Fibroblast of skin of back (primary cell): Measurements from ENCODE around the gene RYR2.

ENCODE experiments used
- DNase-seq: peaks from one replicate; pipeline ENCODE4 v3.0.0-alpha.2; 2013

Gene RYR2

GRCh38 chr1:237681210-237681609 lies 639.2 kb downstream of the RYR2 start:
- DNase-seq: no peak

- DNase-seq: peak; percentile 1
Observed at GRCh38 chr1:237684236-237684635, 642.3 kb downstream of the RYR2 start.

GRCh38 chr1:237685551-237685950 lies 643.6 kb downstream of the RYR2 start:
- no peak for DNase-seq

GRCh38 chr1:237687804-237688203 lies 645.8 kb downstream of the RYR2 start:
- DNase-seq: no peak

GRCh38 chr1:237690656-237691055 lies 648.7 kb downstream of the RYR2 start:
- DNase-seq: no peak

- no peak for DNase-seq
Observed at GRCh38 chr1:237692255-237692654, 650.3 kb downstream of the RYR2 start.

GRCh38 chr1:237695878-237696277 lies 653.9 kb downstream of the RYR2 start:
- DNase-seq: no peak

- no peak for DNase-seq
Observed at GRCh38 chr1:237700181-237700580, 658.2 kb downstream of the RYR2 start.

- no peak for DNase-seq
Observed at GRCh38 chr1:237701534-237701933, 659.5 kb downstream of the RYR2 start.

GRCh38 chr1:237702161-237702560 lies 660.2 kb downstream of the RYR2 start:
- no peak for DNase-seq

- no peak for DNase-seq
Observed at GRCh38 chr1:237705462-237705861, 663.5 kb downstream of the RYR2 start.

GRCh38 chr1:237709355-237709754 lies 667.4 kb downstream of the RYR2 start:
- no peak for DNase-seq

GRCh38 chr1:237711281-237711680 lies 669.3 kb downstream of the RYR2 start:
- no peak for DNase-seq

GRCh38 chr1:237712082-237712481 lies 670.1 kb downstream of the RYR2 start:
- DNase-seq: no peak

- no peak for DNase-seq
Observed at GRCh38 chr1:237712586-237713157, 670.7 kb downstream of the RYR2 start.

GRCh38 chr1:237713916-237714315 lies 671.9 kb downstream of the RYR2 start:
- DNase-seq: no peak

GRCh38 chr1:237717106-237717505 lies 675.1 kb downstream of the RYR2 start:
- DNase-seq: no peak

GRCh38 chr1:237730826-237731350 lies 688.9 kb downstream of the RYR2 start:
- no peak for DNase-seq

GRCh38 chr1:237732657-237733056 lies 690.7 kb downstream of the RYR2 start:
- no peak for DNase-seq

- DNase-seq: no peak
Observed at GRCh38 chr1:237736372-237737029, 694.5 kb downstream of the RYR2 start.

GRCh38 chr1:237737448-237737847 lies 695.5 kb downstream of the RYR2 start:
- no peak for DNase-seq

- DNase-seq: no peak
Observed at GRCh38 chr1:237737938-237738610, 696.1 kb downstream of the RYR2 start.

GRCh38 chr1:237740846-237741245 lies 698.9 kb downstream of the RYR2 start:
- DNase-seq: no peak

- DNase-seq: no peak
Observed at GRCh38 chr1:237745545-237745944, 703.6 kb downstream of the RYR2 start.
